H9 (cell line): Measurements from ENCODE around the gene ZFP36L1. TPM values are rescaled to one million over a fixed set of nuclear protein-coding genes. Genes with fewer than 3 reads are reported as not detected.

ENCODE experiments used
- DNase-seq: peaks from one replicate; pipeline ENCODE4 v3.0.0-alpha.2; 2017
- H2AFZ ChIP-seq: one replicate; pipeline ENCODE4 v1.6.1; 2013; ENCODE audit warnings: mild to moderate bottlenecking, low read length, control low read depth, moderate library complexity
- H2AK5ac ChIP-seq: 2 replicates; pipeline ENCODE4 v1.6.1; 2013; ENCODE audit warnings: low read length, control low read depth, mixed read lengths; ENCODE audit not compliant: insufficient read length
- H2BK120ac ChIP-seq: one replicate; pipeline ENCODE4 v1.6.1; 2013; ENCODE audit warnings: low read depth, mild to moderate bottlenecking, low read length, control low read depth, inconsistent platforms; ENCODE audit not compliant: poor library complexity, severe bottlenecking
- H2BK12ac ChIP-seq: 2 replicates; pipeline ENCODE4 v1.6.1; 2013; ENCODE audit warnings: low read length, control low read depth, mixed read lengths, low read depth; ENCODE audit not compliant: insufficient read length
- H2BK15ac ChIP-seq: 2 replicates; pipeline ENCODE4 v1.6.1; 2013; ENCODE audit warnings: low read depth, low read length, control low read depth
- H2BK20ac ChIP-seq: one replicate; pipeline ENCODE4 v1.6.1; 2013; ENCODE audit warnings: low read depth, mild to moderate bottlenecking, low read length, control low read depth, inconsistent platforms; ENCODE audit not compliant: poor library complexity, severe bottlenecking
- H2BK5ac ChIP-seq: 2 replicates; pipeline ENCODE4 v1.6.1; 2013; ENCODE audit warnings: low read length, control low read depth, mixed read lengths; ENCODE audit not compliant: insufficient read length
- H3K14ac ChIP-seq: 2 replicates; pipeline ENCODE4 v1.6.1; 2013; ENCODE audit warnings: low read length, control low read depth; ENCODE audit not compliant: insufficient read depth
- H3K18ac ChIP-seq: 2 replicates; pipeline ENCODE4 v1.6.1; 2013; ENCODE audit warnings: low read depth, mild to moderate bottlenecking, mixed read lengths, low read length, control low read depth; ENCODE audit not compliant: insufficient read length
- H3K23ac ChIP-seq: 2 replicates; pipeline ENCODE4 v1.6.1; 2013; ENCODE audit warnings: low read length, control low read depth, mixed read lengths, low read depth; ENCODE audit not compliant: insufficient read length
- H3K23me2 ChIP-seq: 2 replicates; pipeline ENCODE4 v1.6.1; 2013; ENCODE audit warnings: low read depth, mild to moderate bottlenecking, mixed read lengths, low read length, control low read depth; ENCODE audit not compliant: insufficient read length, poor library complexity, severe bottlenecking
- H3K27ac ChIP-seq: 2 replicates; pipeline ENCODE4 v1.5.1; 2013; ENCODE audit warnings: low read length, control low read depth, mixed read lengths, low read depth; ENCODE audit not compliant: insufficient read length
- H3K27me3 ChIP-seq: 2 replicates; pipeline ENCODE4 v1.6.1; 2013; ENCODE audit warnings: low read length, control low read depth, inconsistent platforms; ENCODE audit not compliant: insufficient read depth
- H3K4ac ChIP-seq: 2 replicates; pipeline ENCODE4 v1.6.1; 2013; ENCODE audit warnings: low read depth, mild to moderate bottlenecking, control low read depth, inconsistent platforms, low read length, moderate library complexity
- H3K4me1 ChIP-seq: 2 replicates; pipeline ENCODE4 v1.6.1; 2013; ENCODE audit warnings: low read length, control low read depth, inconsistent platforms; ENCODE audit not compliant: insufficient read depth
- H3K4me2 ChIP-seq: 2 replicates; pipeline ENCODE4 v1.6.1; 2013; ENCODE audit warnings: low read length, control low read depth, mixed read lengths; ENCODE audit not compliant: insufficient read length, insufficient read depth
- H3K56ac ChIP-seq: 2 replicates; pipeline ENCODE4 v1.6.1; 2013; ENCODE audit warnings: low read depth, mild to moderate bottlenecking, mixed read lengths, low read length, control low read depth; ENCODE audit not compliant: insufficient read length
- H3K79me1 ChIP-seq: 2 replicates; pipeline ENCODE4 v1.6.1; 2013; ENCODE audit warnings: low read depth, mild to moderate bottlenecking, moderate library complexity, low read length, control low read depth, inconsistent platforms; ENCODE audit not compliant: insufficient read depth, poor library complexity, severe bottlenecking
- H3K79me2 ChIP-seq: 2 replicates; pipeline ENCODE4 v1.6.1; 2013; ENCODE audit warnings: low read length, control low read depth, inconsistent platforms; ENCODE audit not compliant: insufficient read depth
- H3K9ac ChIP-seq: 2 replicates; pipeline ENCODE4 v1.6.1; 2013; ENCODE audit warnings: low read length, control low read depth, mixed read lengths; ENCODE audit not compliant: insufficient read length; ENCODE audit errors: extremely low read depth
- H3K9me3 ChIP-seq: one replicate; pipeline ENCODE4 v1.6.1; 2013; ENCODE audit warnings: low read depth, low read length, inconsistent platforms; ENCODE audit not compliant: control insufficient read depth
- H3T11ph ChIP-seq: one replicate; pipeline ENCODE4 v1.6.1; 2013; ENCODE audit warnings: mild to moderate bottlenecking, low read length, control low read depth, inconsistent platforms
- H4K20me1 ChIP-seq: one replicate; pipeline ENCODE4 v1.6.1; 2013; ENCODE audit not compliant: control insufficient read depth, insufficient read length, insufficient read depth
- H4K5ac ChIP-seq: 2 replicates; pipeline ENCODE4 v1.6.1; 2013; ENCODE audit warnings: low read depth, mild to moderate bottlenecking, mixed read lengths, low read length, control low read depth; ENCODE audit not compliant: insufficient read length
- H4K8ac ChIP-seq: replicated peaks from 2 replicates; pipeline ENCODE4 v1.6.1; 2013; ENCODE audit warnings: low read length, control low read depth, mixed read lengths, low read depth; ENCODE audit not compliant: insufficient read length
- H4K91ac ChIP-seq: 2 replicates; pipeline ENCODE4 v1.6.1; 2013; ENCODE audit warnings: low read depth, mild to moderate bottlenecking, moderate library complexity, mixed read lengths, low read length, control low read depth; ENCODE audit not compliant: insufficient read length
- H3K27ac Mint-ChIP-seq, 3 experiments: 2 replicates in 2 of 3; 3 replicates in 1 of 3; pipeline ENCODE4 v1.8.0; 2020 to 2021; ENCODE audit warnings: mixed read lengths in 3 of 3, mild to moderate bottlenecking in 1 of 3, moderate library complexity in 1 of 3
- H3K27me3 Mint-ChIP-seq: 2 replicates; pipeline ENCODE4 v1.8.0; 2021; ENCODE audit warnings: low read depth, mild to moderate bottlenecking, moderate library complexity, mixed read lengths
- H3K36me3 Mint-ChIP-seq, 3 experiments: 2 replicates in 2 of 3; 3 replicates in 1 of 3; pipeline ENCODE4 v1.8.0; 2020 to 2021; ENCODE audit warnings: low read depth in 3 of 3, mixed read lengths in 3 of 3; ENCODE audit not compliant: insufficient read depth in 1 of 3
- H3K4me1 Mint-ChIP-seq, 2 experiments: 2 replicates each; pipeline ENCODE4 v1.8.0; 2020; ENCODE audit warnings: mixed read lengths in 2 of 2
- H3K4me3 Mint-ChIP-seq, 2 experiments: 2 replicates in 1 of 2; 3 replicates in 1 of 2; pipeline ENCODE4 v1.8.0; 2020 to 2021; ENCODE audit warnings: mild to moderate bottlenecking in 2 of 2, mixed read lengths in 2 of 2, moderate library complexity in 1 of 2
- H3K9me3 Mint-ChIP-seq, 2 experiments: 2 replicates in 1 of 2; 3 replicates in 1 of 2; pipeline ENCODE4 v1.8.0; 2020; ENCODE audit warnings: mild to moderate bottlenecking in 2 of 2, mixed read lengths in 2 of 2, moderate library complexity in 1 of 2
- CTCF ChIP-seq: fragments of 200-600 bp; sonication (generic); conservative IDR thresholded peaks from 3 replicates; pipeline ENCODE4 v1.8.0; 2021; ENCODE audit warnings: antibody characterized with exemption, mild to moderate bottlenecking
- WGBS: extraction: QIAGEN DNeasy Blood & Tissue Kit; methylation state at CpG from one replicate; pipeline ENCODE4 v1.1.7; 2013; ENCODE audit warnings: missing lambda C conversion rate, low lambda C conversion rate, mixed read lengths; ENCODE audit not compliant: insufficient read length; ENCODE audit errors: extremely low coverage; 5-methylcytosine and 5-hydroxymethylcytosine counted together
- total RNA-seq: library from RNA; stranded (reverse); gene quantifications from 2 replicates; pipeline ENCODE4 v1.2.1, GENCODE V29; 2021

ZFP36L1 gene
- total RNA-seq, 1 experiment from 2014 or later, result 109 TPM

GRCh38 chr14:68797121-68797670, 4.3 kb upstream of the ZFP36L1 start:
- Histone ChIP-seq H3K27me3 (no peaks in the 10 kb centered on the region), H4K5ac (no peak overlapping the region), H3K27ac (peak overlapping the region; percentile 93), H3K9me3 (no peaks in the 10 kb centered on the region), H4K20me1 (no peaks in the 10 kb centered on the region), H3K23me2 (peaks cover 16% of the 10 kb centered on the region), H2BK15ac (no peak overlapping the region), H3K23ac (no peak overlapping the region), H3T11ph (no peak overlapping the region), H3K18ac (peak overlapping the region; percentile 18), H4K91ac (no peak overlapping the region), H3K79me1 (no peaks in the 10 kb centered on the region), H2BK120ac (no peak overlapping the region), H3K4me1 (peaks cover 3% of the 10 kb centered on the region; the same call in 1 of the 2 replicates), H3K56ac (no peak overlapping the region), H3K9ac (no peak overlapping the region), H3K14ac (no peak overlapping the region), H2AK5ac (no peak overlapping the region), H2BK20ac (no peak overlapping the region), H2BK12ac (no peak overlapping the region), H2BK5ac (no peak overlapping the region), H3K4me2 (peak overlapping the region; percentile 89), H3K4ac (no peak overlapping the region), H3K79me2 (peaks cover 9% of the 10 kb centered on the region; the same call in 1 of the 2 replicates), H4K8ac (no peak overlapping the region), H2AFZ (no peak overlapping the region)
- Mint-ChIP-seq H3K9me3 (peaks cover 32 to 34% of the 10 kb centered on the region in 2 experiments), H3K27ac (peak overlapping the region; percentile 99 to 100 (median 99)), H3K4me1 (peaks cover 40 to 42% of the 10 kb centered on the region in 2 experiments), H3K27me3 (peaks cover 4% of the 10 kb centered on the region), H3K36me3 (peaks cover 19 to 27% (median 25%) of the 10 kb centered on the region in 3 experiments), H3K4me3 (peak overlapping the region; percentile 95 to 99)
- no peak for TF ChIP-seq CTCF
- DNase-seq, result peak; percentile 89
- WGBS, result no CpG with 5 or more reads among the region's 7 CpGs
